Nephron progenitor cell (in vitro differentiated cells): ENCODE results near the gene DPH2.

Experiments used
- DNase-seq: peaks from one replicate; pipeline ENCODE4 v3.0.0; 2021
- H3K27ac Mint-ChIP-seq: 2 replicates; pipeline ENCODE4 v1.8.0; 2021; ENCODE audit warnings: mild to moderate bottlenecking, moderate library complexity, mixed read lengths
- H3K27me3 Mint-ChIP-seq: 2 replicates; pipeline ENCODE4 v1.8.0; 2021; ENCODE audit warnings: mild to moderate bottlenecking, low read depth, mixed read lengths; ENCODE audit not compliant: poor library complexity
- H3K36me3 Mint-ChIP-seq: 2 replicates; pipeline ENCODE4 v1.8.0; 2021; ENCODE audit warnings: low read depth, mixed read lengths
- H3K4me1 Mint-ChIP-seq: 2 replicates; pipeline ENCODE4 v1.8.0; 2021; ENCODE audit warnings: mixed read lengths
- H3K4me3 Mint-ChIP-seq: 2 replicates; pipeline ENCODE4 v1.8.0; 2021; ENCODE audit warnings: mild to moderate bottlenecking, moderate library complexity, mixed read lengths
- H3K9me3 Mint-ChIP-seq: 2 replicates; pipeline ENCODE4 v1.8.0; 2021; ENCODE audit warnings: mild to moderate bottlenecking, moderate library complexity, mixed read lengths
- TF ChIP-seq, protein P1 (sequence below): fragments of 200-600 bp; sonication (generic); IDR thresholded peaks from 2 replicates; pipeline ENCODE4 v1.5.0; 2021; ENCODE audit warnings: antibody characterized with exemption

DPH2 gene

DNA sequence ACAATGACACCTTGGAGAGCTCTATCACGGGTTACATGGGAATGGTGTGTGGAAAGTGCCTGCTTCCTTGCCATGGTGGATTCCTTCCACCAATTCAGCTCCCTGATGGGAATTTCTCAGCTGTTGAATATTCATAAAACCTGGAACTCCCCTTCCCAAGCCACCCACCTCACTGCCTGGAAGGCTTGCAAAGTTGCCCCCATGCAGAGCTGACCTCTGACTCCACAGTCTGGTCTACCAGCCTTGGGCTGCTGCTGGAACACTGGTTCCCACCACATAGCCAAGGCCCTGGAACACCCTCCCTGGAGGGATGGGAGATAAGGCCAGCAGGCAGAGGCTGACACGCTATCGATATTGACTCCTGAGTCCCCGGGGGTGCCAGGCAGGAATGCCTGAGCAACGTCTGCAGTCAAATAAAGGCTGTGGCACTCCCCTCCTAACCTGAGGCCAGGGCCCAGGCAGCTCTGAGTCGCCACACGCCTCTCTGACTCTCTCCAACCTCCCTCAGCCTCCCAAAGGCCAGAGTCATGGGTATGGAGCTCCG, 30.4 kb downstream of the DPH2 start:
- H3K4me1 Mint-ChIP-seq = peaks cover 30% of the 10 kb centered on the region
- H3K27ac Mint-ChIP-seq = peak overlapping the region; percentile 51
- DNase-seq = no peak
- H3K36me3 Mint-ChIP-seq = peaks cover 11% of the 10 kb centered on the region
- no peaks in the 10 kb centered on the region for H3K27me3 Mint-ChIP-seq
- no peak overlapping the region for H3K4me3 Mint-ChIP-seq
- TF ChIP-seq, protein P1, sequence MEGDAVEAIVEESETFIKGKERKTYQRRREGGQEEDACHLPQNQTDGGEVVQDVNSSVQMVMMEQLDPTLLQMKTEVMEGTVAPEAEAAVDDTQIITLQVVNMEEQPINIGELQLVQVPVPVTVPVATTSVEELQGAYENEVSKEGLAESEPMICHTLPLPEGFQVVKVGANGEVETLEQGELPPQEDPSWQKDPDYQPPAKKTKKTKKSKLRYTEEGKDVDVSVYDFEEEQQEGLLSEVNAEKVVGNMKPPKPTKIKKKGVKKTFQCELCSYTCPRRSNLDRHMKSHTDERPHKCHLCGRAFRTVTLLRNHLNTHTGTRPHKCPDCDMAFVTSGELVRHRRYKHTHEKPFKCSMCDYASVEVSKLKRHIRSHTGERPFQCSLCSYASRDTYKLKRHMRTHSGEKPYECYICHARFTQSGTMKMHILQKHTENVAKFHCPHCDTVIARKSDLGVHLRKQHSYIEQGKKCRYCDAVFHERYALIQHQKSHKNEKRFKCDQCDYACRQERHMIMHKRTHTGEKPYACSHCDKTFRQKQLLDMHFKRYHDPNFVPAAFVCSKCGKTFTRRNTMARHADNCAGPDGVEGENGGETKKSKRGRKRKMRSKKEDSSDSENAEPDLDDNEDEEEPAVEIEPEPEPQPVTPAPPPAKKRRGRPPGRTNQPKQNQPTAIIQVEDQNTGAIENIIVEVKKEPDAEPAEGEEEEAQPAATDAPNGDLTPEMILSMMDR = no peak
- H3K9me3 Mint-ChIP-seq = no peaks in the 10 kb centered on the region

DNA sequence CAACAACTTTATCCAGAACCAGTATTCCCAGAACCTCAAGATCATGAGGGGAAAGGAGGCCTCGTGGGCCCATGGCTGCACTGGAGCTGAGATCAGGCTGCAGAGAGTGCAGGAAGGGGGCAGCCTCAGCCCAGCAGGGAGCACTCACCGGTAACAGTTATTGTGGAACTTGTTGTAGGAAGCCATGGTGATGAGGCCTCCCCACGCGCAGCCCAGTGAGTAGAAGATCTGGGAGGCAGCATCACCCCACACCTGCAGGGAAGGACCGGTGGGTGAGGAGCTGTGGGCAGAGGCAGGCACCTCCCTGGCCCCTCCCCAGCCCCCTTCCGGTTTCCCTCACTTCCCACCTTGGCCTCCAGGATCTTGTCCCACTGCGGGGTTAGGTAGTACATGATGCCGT, 32.4 kb downstream of the DPH2 start:
- TF ChIP-seq, protein P1 = no peak
- DNase-seq = no peak
- no peaks in the 10 kb centered on the region for H3K9me3 Mint-ChIP-seq
- H3K4me1 Mint-ChIP-seq = peaks cover 18% of the 10 kb centered on the region
- peaks cover 18% of the 10 kb centered on the region for H3K36me3 Mint-ChIP-seq
- no peak overlapping the region for H3K27ac Mint-ChIP-seq
- H3K4me3 Mint-ChIP-seq = no peak overlapping the region
- no peaks in the 10 kb centered on the region for H3K27me3 Mint-ChIP-seq

DNA sequence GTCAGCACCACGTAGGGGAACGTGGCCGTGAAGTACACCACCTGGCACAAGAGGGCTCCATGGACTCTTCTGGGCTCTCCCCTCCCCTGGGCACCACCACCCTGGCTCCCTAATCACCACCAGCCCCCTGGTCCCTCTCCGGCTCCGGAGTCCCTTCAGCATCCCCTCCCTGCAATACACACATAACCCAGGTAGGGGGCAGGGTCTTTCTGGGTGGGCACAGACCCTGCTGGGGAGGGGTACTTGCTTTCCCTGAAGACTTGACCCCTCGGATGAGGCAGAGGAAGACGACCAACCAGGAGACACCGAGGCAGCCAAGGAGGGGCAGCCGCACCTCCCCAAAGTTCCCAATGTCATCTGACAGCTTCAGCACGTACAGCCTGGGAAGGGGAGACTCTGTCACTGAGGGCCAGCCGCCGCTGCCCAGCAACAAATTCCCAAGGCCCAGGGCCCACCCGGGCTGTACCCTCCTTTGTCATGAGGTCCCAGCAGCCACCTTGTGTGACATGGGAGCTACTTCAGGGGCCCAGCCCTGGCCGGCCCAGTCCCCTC, 32.9 kb downstream of the DPH2 start:
- peaks cover 18% of the 10 kb centered on the region for H3K36me3 Mint-ChIP-seq
- no peak for DNase-seq
- H3K4me1 Mint-ChIP-seq = peaks cover 15% of the 10 kb centered on the region
- H3K9me3 Mint-ChIP-seq = no peaks in the 10 kb centered on the region
- H3K27me3 Mint-ChIP-seq = no peaks in the 10 kb centered on the region
- H3K27ac Mint-ChIP-seq = no peak overlapping the region
- no peak overlapping the region for H3K4me3 Mint-ChIP-seq
- TF ChIP-seq, protein P1 = peak; percentile 31

DNA sequence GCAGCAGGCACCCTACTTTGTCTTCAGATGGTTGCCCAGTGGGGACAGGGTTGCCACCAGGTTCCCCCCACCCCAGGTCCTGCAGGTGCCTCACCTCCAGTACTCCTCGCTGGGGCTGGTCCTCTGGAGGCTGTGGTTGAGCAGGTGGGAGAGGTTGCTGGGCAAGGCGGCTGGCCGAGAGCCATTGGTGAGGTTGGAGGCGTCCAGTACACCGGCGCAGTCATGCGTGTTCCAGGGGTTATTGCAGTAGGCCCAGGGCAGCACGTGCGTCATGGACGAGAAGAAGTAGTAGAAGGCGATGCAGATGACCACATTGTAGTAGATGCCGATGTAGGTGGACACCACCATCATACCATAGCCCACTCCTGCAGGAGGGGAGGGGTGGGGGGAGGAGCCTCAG, 38.4 kb downstream of the DPH2 start:
- Mint-ChIP-seq H3K4me3 (no peak overlapping the region), H3K9me3 (no peaks in the 10 kb centered on the region), H3K27me3 (no peaks in the 10 kb centered on the region), H3K27ac (peak overlapping the region; percentile 41), H3K36me3 (peaks cover 18% of the 10 kb centered on the region), H3K4me1 (peaks cover 14% of the 10 kb centered on the region)
- DNase-seq = no peak
- TF ChIP-seq, protein P1 = no peak

DNA sequence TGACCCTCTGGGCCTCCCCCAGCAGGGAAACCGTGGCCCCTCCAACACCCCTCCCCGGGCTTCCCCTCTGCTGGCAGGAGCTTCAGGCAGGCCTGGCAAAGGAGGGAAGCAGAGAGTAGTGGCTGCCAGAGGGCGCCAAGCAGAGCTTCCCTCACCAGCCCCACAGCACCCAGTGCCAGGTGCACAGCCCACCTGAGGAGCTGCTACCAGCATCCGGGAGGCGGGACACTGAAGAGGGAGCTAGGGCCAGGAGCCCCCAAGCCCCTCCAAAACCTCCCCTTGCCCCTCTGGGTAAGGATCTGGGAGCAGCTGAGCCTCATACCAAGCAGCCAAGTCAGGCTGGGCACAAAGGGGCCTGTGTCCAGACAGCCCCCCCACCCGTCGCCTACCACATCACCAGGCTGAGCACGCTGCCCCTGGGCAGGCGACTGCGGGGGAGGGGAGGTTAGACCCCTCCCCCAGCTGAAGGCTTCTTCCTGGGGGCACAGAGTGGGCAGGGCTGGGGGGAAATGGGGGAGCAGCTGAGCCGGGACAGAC, 41.2 kb downstream of the DPH2 start:
- H3K4me3 Mint-ChIP-seq = no peak overlapping the region
- TF ChIP-seq, protein P1 = no peak
- H3K9me3 Mint-ChIP-seq = no peaks in the 10 kb centered on the region
- H3K27me3 Mint-ChIP-seq = no peaks in the 10 kb centered on the region
- H3K4me1 Mint-ChIP-seq = peaks cover 32% of the 10 kb centered on the region
- peaks cover 18% of the 10 kb centered on the region for H3K36me3 Mint-ChIP-seq
- H3K27ac Mint-ChIP-seq = no peak overlapping the region
- DNase-seq = no peak

DNA sequence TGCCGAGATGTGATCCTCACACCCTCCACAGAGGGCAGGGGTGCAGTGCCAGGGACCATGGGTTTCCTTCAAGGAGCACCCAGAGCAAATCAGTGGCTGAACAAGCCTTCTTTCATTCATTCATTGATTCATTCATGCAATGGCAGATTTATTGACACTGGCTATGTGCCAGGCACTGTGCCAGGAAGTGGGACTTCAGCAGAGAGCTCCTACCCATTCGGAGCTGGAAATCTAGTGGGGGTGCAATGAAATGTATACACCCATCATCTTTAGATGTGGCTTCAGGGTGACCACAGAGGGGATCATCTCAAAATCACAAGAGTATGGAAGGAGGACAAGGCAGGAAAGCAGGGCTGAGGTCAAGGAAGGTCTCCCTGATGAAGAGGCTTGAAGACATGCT, 42.6 kb downstream of the DPH2 start:
- no peak overlapping the region for H3K4me3 Mint-ChIP-seq
- TF ChIP-seq, protein P1 = no peak
- DNase-seq = no peak
- H3K36me3 Mint-ChIP-seq = peaks cover 11% of the 10 kb centered on the region
- H3K27ac Mint-ChIP-seq = no peak overlapping the region
- H3K9me3 Mint-ChIP-seq = no peaks in the 10 kb centered on the region
- peaks cover 32% of the 10 kb centered on the region for H3K4me1 Mint-ChIP-seq
- H3K27me3 Mint-ChIP-seq = no peaks in the 10 kb centered on the region
